Upper lobe of left lung (tissue), 6 donors: ENCODE data around the gene INSM2. TPM values are rescaled to one million over a fixed set of nuclear protein-coding genes. Genes with fewer than 3 reads are reported as not detected.

Source experiments
- ATAC-seq, 2 donors: fragments of 200-7000 bp; cut with Tn5 transposase; one replicate each; pipeline ENCODE4 v1.9.1; 2022; ENCODE audit warnings: mild to moderate bottlenecking in 2 of 2, moderate library complexity in 2 of 2; ENCODE audit not compliant: low FRiP score in 2 of 2
- DNase-seq, 2 donors: peaks; one replicate each; pipeline ENCODE4 v3.0.0-alpha.2; 2019 to 2020
- H3K27ac ChIP-seq, 4 donors: fragments of 200-600 bp; sonication (generic); one replicate each; pipeline ENCODE4 v1.5.1; 2016 to 2019
- H3K27me3 ChIP-seq, 4 donors: fragments of 200-600 bp; sonication (generic); one replicate each; pipeline ENCODE4 v1.5.1; 2017 to 2019
- H3K36me3 ChIP-seq, 4 donors: fragments of 200-600 bp; sonication (generic); one replicate each; pipeline ENCODE4 v1.5.1; 2016 to 2019
- H3K4me1 ChIP-seq, 4 donors: fragments of 200-600 bp; sonication (generic); one replicate each; pipeline ENCODE4 v1.5.1; 2018 to 2019
- H3K4me3 ChIP-seq, 4 donors: fragments of 200-600 bp; sonication (generic); one replicate each; pipeline ENCODE4 v1.5.1; 2017 to 2019; ENCODE audit warnings: mild to moderate bottlenecking in 2 of 4, moderate library complexity in 1 of 4
- H3K9me3 ChIP-seq, 4 donors: fragments of 200-600 bp; sonication (generic); one replicate each; pipeline ENCODE4 v1.5.1; 2018 to 2019
- EP300 ChIP-seq, 4 donors: sonication (generic); formaldehyde crosslinking; IDR thresholded peaks; one replicate each; pipeline ENCODE4 v1.5.1; 2017; ENCODE audit warnings: antibody characterized with exemption in 4 of 4, control low read depth in 2 of 4
- POLR2A ChIP-seq, 4 donors: fragments of 450-650 bp; IDR thresholded peaks; one replicate each; pipeline ENCODE4 v1.5.1; 2016 to 2017; ENCODE audit warnings: antibody characterized with exemption in 4 of 4, mild to moderate bottlenecking in 2 of 4
- POLR2AphosphoS5 ChIP-seq, 2 donors: sonication (generic); formaldehyde crosslinking; IDR thresholded peaks; one replicate each; pipeline ENCODE4 v1.5.1; 2017; ENCODE audit warnings: antibody characterized with exemption in 2 of 2
- WGBS, 2 donors: methylation state at CpG; one replicate each; pipeline ENCODE4 v1.1.5; 2017 to 2018; 5-methylcytosine and 5-hydroxymethylcytosine counted together
- total RNA-seq, 6 donors: library from RNA; depleted of rRNA in 4 of 6; stranded (reverse); fragments of >200 nt in 4 of 6; gene quantifications; one replicate each; pipeline versions ENCODE4 v1.1.0 to v1.2.1, GENCODE V29; 2016 to 2021
- TF ChIP-seq, protein P1 (sequence below), 6 experiments: fragments of 450-650 bp in 4 of 6; fragments of 200-600 bp in 2 of 6; sonication (generic) in 2 of 6; IDR thresholded peaks; one replicate each; pipeline ENCODE4 v1.5.1; 2016 to 2019; ENCODE audit warnings: antibody characterized with exemption in 6 of 6
- donor health status: DM: no; HTN: no; CAD: no; lungs with moderate emphysema.
- donor health status: DM: no; HTN: yes; CAD: no; lungs with severe emphysema.

Gene INSM2
- total RNA-seq, 6 donors from 2014 or later = 0.14 to 0.39 (median 0.24) TPM; not detected in 2

- 28 to 30% methylated on average over 3 of the region's 3 CpGs for WGBS, 2 donors
- TF ChIP-seq POLR2A (IDR thresholded peaks at IDR 0.05) = no peak
- no peak for TF ChIP-seq POLR2AphosphoS5 (IDR thresholded peaks at IDR 0.05)
- TF ChIP-seq, protein P1, sequence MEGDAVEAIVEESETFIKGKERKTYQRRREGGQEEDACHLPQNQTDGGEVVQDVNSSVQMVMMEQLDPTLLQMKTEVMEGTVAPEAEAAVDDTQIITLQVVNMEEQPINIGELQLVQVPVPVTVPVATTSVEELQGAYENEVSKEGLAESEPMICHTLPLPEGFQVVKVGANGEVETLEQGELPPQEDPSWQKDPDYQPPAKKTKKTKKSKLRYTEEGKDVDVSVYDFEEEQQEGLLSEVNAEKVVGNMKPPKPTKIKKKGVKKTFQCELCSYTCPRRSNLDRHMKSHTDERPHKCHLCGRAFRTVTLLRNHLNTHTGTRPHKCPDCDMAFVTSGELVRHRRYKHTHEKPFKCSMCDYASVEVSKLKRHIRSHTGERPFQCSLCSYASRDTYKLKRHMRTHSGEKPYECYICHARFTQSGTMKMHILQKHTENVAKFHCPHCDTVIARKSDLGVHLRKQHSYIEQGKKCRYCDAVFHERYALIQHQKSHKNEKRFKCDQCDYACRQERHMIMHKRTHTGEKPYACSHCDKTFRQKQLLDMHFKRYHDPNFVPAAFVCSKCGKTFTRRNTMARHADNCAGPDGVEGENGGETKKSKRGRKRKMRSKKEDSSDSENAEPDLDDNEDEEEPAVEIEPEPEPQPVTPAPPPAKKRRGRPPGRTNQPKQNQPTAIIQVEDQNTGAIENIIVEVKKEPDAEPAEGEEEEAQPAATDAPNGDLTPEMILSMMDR (IDR thresholded peaks at IDR 0.05) = no peak
- TF ChIP-seq EP300 (IDR thresholded peaks at IDR 0.05) = no peak
- H3K27ac ChIP-seq = no peak overlapping the region
- ATAC-seq = no peak
- no peaks in the 10 kb centered on the region for H3K27me3 ChIP-seq
- H3K9me3 ChIP-seq = no peaks in the 10 kb centered on the region
- no peaks in the 10 kb centered on the region for H3K36me3 ChIP-seq
- no peak for DNase-seq
- no peaks in the 10 kb centered on the region for H3K4me1 ChIP-seq
- no peak overlapping the region for H3K4me3 ChIP-seq
Observed at GRCh38 chr14:35503646-35504045, 30.3 kb upstream of the INSM2 start.

DNA sequence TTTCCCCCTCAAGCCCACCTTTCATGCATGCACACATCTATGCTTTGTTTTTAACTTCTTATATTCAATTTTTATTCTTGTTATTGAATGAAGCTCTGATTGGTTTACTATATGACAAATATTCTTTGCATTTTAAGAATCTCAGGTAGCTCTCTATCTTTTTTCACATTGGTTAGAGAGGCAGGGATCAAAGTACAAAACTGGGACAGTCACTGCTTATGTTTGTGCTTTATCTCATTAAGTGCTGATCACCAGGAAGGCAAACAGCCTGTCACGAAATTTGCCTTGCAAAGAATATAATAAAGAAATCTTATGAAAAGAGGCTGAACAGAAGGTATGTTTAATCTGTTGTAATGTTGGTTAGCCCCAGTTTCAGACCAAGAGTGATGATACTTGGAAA lies 29.7 kb upstream of the INSM2 start:
- H3K27ac ChIP-seq = no peak overlapping the region
- H3K36me3 ChIP-seq = no peaks in the 10 kb centered on the region
- TF ChIP-seq POLR2AphosphoS5 (IDR thresholded peaks at IDR 0.05) (no peak), EP300 (IDR thresholded peaks at IDR 0.05) (no peak), POLR2A (IDR thresholded peaks at IDR 0.05) (no peak)
- TF ChIP-seq, protein P1 (IDR thresholded peaks at IDR 0.05) = no peak
- ATAC-seq (no peak), DNase-seq (no peak)
- H3K4me3 ChIP-seq = no peak overlapping the region
- no peaks in the 10 kb centered on the region for H3K9me3 ChIP-seq
- WGBS, 2 donors = 47 to 51% methylated on average over 1 of the region's 1 CpG
- H3K4me1 ChIP-seq = no peaks in the 10 kb centered on the region
- H3K27me3 ChIP-seq = no peaks in the 10 kb centered on the region

DNA sequence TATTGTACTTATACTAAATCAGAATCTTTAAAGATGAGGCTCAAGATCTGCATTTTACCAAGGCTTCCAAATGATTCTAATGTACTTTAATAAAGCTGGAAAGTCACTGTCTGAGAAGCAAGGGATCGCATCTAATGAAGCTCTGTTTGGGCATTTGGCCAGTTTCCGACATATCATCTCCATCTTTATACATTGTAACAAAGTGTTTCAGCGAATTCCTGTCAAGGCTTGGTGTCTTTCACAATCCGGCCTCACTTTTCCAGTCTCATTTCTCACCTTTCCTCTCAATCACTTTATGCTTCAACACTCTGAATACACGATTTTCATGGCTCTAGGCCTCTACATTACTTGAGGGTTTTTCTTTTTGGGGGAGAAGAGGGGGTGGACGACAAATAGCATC lies 27.5 kb upstream of the INSM2 start:
- Histone ChIP-seq H3K4me3 (no peak overlapping the region), H3K27me3 (no peaks in the 10 kb centered on the region), H3K36me3 (no peaks in the 10 kb centered on the region), H3K27ac (no peak overlapping the region), H3K9me3 (no peaks in the 10 kb centered on the region), H3K4me1 (no peaks in the 10 kb centered on the region)
- no peak for DNase-seq
- 76 to 77% methylated on average over 6 of the region's 6 CpGs for WGBS, 2 donors
- TF ChIP-seq, protein P1 (IDR thresholded peaks at IDR 0.05) = no peak
- TF ChIP-seq EP300 (IDR thresholded peaks at IDR 0.05) = no peak
- TF ChIP-seq POLR2A (IDR thresholded peaks at IDR 0.05) = no peak
- no peak for TF ChIP-seq POLR2AphosphoS5 (IDR thresholded peaks at IDR 0.05)
- no peak for ATAC-seq

DNA sequence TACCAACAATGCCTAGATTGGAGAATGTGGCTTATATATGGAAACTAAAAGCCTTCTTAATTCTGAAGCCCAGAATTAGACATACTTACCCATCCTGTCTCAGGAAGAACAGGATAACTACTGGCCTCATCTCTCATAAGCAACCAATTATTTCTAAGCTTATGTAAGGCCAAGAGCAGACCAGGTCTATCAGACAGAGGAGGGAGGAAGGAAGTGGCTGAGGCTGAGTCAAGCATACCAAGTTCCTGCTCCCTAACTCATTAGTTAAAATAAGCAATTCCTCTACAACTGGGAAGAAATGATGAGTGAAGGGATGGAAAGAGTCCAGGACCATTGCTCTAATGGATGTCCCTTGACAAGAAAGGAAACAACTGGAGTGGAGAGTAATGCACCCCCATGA lies 27.0 kb upstream of the INSM2 start:
- TF ChIP-seq POLR2AphosphoS5 (IDR thresholded peaks at IDR 0.05) = no peak
- TF ChIP-seq EP300 (IDR thresholded peaks at IDR 0.05) = no peak
- TF ChIP-seq, protein P1 (IDR thresholded peaks at IDR 0.05) = no peak
- no peak for TF ChIP-seq POLR2A (IDR thresholded peaks at IDR 0.05)
- ATAC-seq (no peak), DNase-seq (no peak)
- H3K4me3 ChIP-seq = no peak overlapping the region
- H3K27ac ChIP-seq = no peak overlapping the region
- no peaks in the 10 kb centered on the region for H3K9me3 ChIP-seq
- H3K36me3 ChIP-seq = no peaks in the 10 kb centered on the region
- no peaks in the 10 kb centered on the region for H3K27me3 ChIP-seq
- H3K4me1 ChIP-seq = no peaks in the 10 kb centered on the region

- ATAC-seq (no peak), DNase-seq (no peak)
- WGBS, 2 donors = 83 to 86% methylated on average over 2 of the region's 2 CpGs
- Histone ChIP-seq H3K27me3 (no peaks in the 10 kb centered on the region), H3K4me3 (no peak overlapping the region), H3K36me3 (no peaks in the 10 kb centered on the region), H3K9me3 (no peaks in the 10 kb centered on the region), H3K4me1 (no peaks in the 10 kb centered on the region), H3K27ac (no peak overlapping the region)
- TF ChIP-seq POLR2AphosphoS5 (IDR thresholded peaks at IDR 0.05) (no peak), POLR2A (IDR thresholded peaks at IDR 0.05) (no peak), EP300 (IDR thresholded peaks at IDR 0.05) (no peak)
- TF ChIP-seq, protein P1 (IDR thresholded peaks at IDR 0.05) = no peak
Observed at GRCh38 chr14:35509846-35510245, 24.1 kb upstream of the INSM2 start.
